ENCODE data around the gene SLC8A1.

The SLC8A1 gene

DNA sequence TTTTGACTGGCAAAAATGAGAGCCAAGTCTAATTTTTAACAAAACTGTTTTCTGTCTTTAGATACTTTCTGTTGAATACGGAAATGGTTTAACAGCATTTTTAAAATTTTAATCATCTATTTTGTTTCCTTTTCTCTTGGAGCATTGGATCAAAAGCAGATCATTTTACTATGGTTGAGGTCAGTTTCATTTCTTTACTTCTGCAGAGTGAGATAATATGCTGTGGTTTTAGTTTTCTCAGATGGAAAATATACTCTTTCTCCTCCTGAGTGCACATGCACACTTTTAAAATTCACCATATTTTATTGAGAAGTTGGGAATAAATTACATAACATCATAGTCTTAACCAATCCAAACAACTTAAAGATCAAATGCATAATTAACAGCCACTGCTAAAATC is 283.3 kb downstream of the SLC8A1 start:
- Histone ChIP-seq H3K27me3 (no peaks in the 10 kb centered on the region), H3K4me3 (ENCODE audit: low read depth in 1 of 2, low read length in 1 of 2) (no peak overlapping the region), H3K9me3 (no peaks in the 10 kb centered on the region), H3K36me3 (no peaks in the 10 kb centered on the region), H3K27ac (no peak overlapping the region), H3K4me1 (ENCODE audit: control insufficient read depth in 1 of 2, insufficient read depth in 1 of 2, low read depth in 1 of 2, low read length in 1 of 2) (peaks cover 0 to 6% of the 10 kb centered on the region in 2 experiments)
- TF ChIP-seq, protein P1, sequence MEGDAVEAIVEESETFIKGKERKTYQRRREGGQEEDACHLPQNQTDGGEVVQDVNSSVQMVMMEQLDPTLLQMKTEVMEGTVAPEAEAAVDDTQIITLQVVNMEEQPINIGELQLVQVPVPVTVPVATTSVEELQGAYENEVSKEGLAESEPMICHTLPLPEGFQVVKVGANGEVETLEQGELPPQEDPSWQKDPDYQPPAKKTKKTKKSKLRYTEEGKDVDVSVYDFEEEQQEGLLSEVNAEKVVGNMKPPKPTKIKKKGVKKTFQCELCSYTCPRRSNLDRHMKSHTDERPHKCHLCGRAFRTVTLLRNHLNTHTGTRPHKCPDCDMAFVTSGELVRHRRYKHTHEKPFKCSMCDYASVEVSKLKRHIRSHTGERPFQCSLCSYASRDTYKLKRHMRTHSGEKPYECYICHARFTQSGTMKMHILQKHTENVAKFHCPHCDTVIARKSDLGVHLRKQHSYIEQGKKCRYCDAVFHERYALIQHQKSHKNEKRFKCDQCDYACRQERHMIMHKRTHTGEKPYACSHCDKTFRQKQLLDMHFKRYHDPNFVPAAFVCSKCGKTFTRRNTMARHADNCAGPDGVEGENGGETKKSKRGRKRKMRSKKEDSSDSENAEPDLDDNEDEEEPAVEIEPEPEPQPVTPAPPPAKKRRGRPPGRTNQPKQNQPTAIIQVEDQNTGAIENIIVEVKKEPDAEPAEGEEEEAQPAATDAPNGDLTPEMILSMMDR (IDR thresholded peaks at IDR 0.05): no peak

DNA sequence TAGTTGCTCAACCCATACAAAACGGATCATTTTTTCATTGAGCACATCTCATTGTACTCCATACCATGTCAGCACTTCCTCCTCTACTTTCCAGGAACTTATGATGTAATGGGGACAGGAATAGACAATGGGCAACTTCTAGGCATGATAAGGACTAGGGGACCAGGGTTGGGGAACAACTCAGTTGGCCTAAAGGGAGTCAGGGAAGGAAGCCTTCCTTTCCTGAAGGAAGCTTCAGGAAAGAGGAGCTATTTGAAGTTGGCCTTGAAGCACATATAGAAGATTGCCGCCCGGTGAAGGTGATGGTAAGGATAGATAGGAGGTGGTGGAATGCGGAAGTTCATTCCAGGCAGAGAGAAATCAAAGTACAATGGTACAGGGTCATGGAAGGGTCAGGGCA is 283.9 kb downstream of the SLC8A1 start:
- Histone ChIP-seq H3K4me1 (ENCODE audit: control insufficient read depth in 1 of 2, insufficient read depth in 1 of 2, low read depth in 1 of 2, low read length in 1 of 2) (peaks cover 0 to 6% of the 10 kb centered on the region in 2 experiments), H3K36me3 (no peaks in the 10 kb centered on the region), H3K4me3 (ENCODE audit: low read depth in 1 of 2, low read length in 1 of 2) (no peak overlapping the region), H3K27ac (no peak overlapping the region), H3K27me3 (no peaks in the 10 kb centered on the region), H3K9me3 (no peaks in the 10 kb centered on the region)
- TF ChIP-seq, protein P1 (IDR thresholded peaks at IDR 0.05): no peak

DNA sequence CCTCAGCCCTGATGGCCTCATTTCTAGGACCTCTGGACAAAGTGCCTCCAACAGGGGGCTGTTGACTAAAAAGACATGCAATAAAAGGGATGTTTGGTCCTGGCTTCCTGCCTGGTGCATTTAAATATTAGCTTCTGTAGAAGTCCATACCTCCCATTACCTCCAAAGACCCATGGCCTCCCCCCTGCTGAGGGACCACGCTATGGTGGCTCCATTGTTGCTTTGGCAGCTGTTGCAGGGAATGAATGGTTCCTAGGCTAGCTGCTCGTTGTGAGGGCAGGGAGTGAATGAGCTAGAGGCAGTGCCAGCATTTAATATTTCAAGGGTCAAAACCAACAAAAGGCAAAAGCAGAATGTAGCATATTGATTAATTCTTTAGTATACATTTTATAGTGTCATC is 285.9 kb downstream of the SLC8A1 start:
- no peaks in the 10 kb centered on the region for H3K36me3 ChIP-seq
- peaks cover 0 to 6% of the 10 kb centered on the region in 2 experiments for H3K4me1 ChIP-seq (ENCODE audit: control insufficient read depth in 1 of 2, insufficient read depth in 1 of 2, low read depth in 1 of 2, low read length in 1 of 2)
- no peak overlapping the region for H3K27ac ChIP-seq
- no peaks in the 10 kb centered on the region for H3K9me3 ChIP-seq
- no peaks in the 10 kb centered on the region for H3K27me3 ChIP-seq
- TF ChIP-seq, protein P1 (IDR thresholded peaks at IDR 0.05): no peak
- H3K4me3 ChIP-seq (ENCODE audit: low read depth in 1 of 2, low read length in 1 of 2): no peak overlapping the region

DNA sequence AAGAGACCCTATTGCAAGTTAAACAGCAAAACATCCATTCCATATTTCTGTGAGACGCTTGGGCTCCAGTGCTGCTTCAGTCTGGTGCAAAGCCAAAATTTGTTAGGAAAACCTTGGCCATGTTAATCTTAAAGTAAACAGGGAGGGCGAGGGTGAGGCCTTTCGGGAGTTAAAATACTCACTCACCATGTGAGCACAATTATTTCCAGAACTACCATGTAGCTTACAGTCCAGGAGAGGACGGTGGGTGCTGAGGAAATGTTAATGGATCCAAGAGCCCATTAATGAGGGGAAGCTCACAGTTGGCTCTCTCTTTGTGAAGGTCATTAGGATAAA is 286.4 kb downstream of the SLC8A1 start:
- Histone ChIP-seq H3K36me3 (no peaks in the 10 kb centered on the region), H3K4me3 (ENCODE audit: low read depth in 1 of 2, low read length in 1 of 2) (no peak overlapping the region), H3K9me3 (no peaks in the 10 kb centered on the region), H3K4me1 (ENCODE audit: control insufficient read depth in 1 of 2, insufficient read depth in 1 of 2, low read depth in 1 of 2, low read length in 1 of 2) (peaks cover 0 to 6% of the 10 kb centered on the region in 2 experiments), H3K27me3 (no peaks in the 10 kb centered on the region), H3K27ac (no peak overlapping the region)
- TF ChIP-seq, protein P1 (IDR thresholded peaks at IDR 0.05): no peak

DNA sequence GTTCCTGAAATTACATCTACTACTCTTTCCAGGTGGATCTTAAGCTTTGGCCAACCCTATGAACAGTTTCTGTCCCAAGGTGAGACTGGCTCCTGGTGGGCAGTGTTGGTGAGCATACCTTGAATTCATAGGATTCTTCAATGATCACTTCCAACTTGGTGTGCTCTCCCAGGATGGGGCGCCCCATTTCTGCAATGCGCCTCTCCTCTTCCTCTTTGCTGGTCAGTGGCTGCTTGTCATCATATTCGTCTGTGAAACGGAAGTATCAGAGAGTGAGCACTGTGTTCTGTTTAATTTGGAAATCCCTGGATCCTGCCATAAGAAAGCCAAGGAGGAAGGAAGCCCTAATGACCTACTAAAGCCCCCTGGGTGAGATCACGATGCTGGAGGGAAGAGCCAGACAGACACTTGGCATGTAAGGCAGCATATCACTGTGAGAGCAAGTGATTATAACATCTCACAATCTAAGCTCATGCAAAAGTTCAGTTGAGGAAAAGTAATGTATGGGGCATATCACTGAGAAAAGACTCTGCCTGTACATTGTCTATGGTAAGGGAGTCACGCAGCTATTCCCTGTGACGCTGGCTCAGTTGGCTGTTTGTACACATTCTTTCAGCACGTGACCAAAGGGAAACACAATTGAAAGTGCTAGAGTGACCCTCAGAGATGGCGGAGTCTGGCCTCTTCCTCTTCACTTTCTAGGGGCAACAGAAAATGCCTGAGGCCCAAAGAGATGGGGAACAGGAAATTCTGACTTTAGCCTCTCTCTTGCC is 287.0 kb downstream of the SLC8A1 start:
- Histone ChIP-seq H3K9me3 (no peaks in the 10 kb centered on the region), H3K4me1 (ENCODE audit: control insufficient read depth in 1 of 2, insufficient read depth in 1 of 2, low read depth in 1 of 2, low read length in 1 of 2) (peaks cover 0 to 6% of the 10 kb centered on the region in 2 experiments), H3K4me3 (ENCODE audit: low read depth in 1 of 2, low read length in 1 of 2) (no peak overlapping the region), H3K27ac (no peak overlapping the region), H3K27me3 (no peaks in the 10 kb centered on the region), H3K36me3 (no peaks in the 10 kb centered on the region)
- TF ChIP-seq, protein P1 (IDR thresholded peaks at IDR 0.05): no peak
